Neural progenitor cell (in vitro differentiated cells): ENCODE results near the gene P2RY6.

Experiments used
- EZH2phosphoT487 ChIP-seq: fragments of 200-600 bp; sonication (generic); IDR thresholded peaks from 2 replicates; pipeline ENCODE4 v1.6.1; 2017; ENCODE audit warnings: antibody characterized with exemption
- TF ChIP-seq, protein P1 (sequence below): fragments of 200-600 bp; sonication (generic); IDR thresholded peaks from 2 replicates; pipeline ENCODE4 v1.5.1; 2017; ENCODE audit warnings: antibody characterized with exemption, mild to moderate bottlenecking

DNA sequence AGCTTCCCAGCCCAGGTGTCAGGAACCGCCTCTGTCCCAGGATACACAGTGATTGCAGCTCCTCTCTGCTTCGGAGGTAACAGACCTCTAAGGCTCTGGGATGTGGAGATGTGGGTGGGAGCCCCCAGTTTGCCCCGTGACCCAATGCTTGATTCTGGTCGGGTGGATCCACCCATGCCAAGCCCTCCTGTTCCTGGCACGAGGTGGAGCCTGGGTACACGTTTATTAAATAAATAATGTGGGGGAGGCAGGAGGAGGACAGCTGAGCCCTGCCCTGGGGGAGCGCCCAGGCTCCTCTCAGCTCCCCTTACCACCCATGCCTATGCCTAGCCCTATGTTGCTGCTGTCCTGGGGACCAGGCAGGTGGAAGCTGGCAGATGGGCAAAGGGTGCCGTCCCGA is 52.0 kb downstream of the P2RY6 start:
- TF ChIP-seq, protein P1, sequence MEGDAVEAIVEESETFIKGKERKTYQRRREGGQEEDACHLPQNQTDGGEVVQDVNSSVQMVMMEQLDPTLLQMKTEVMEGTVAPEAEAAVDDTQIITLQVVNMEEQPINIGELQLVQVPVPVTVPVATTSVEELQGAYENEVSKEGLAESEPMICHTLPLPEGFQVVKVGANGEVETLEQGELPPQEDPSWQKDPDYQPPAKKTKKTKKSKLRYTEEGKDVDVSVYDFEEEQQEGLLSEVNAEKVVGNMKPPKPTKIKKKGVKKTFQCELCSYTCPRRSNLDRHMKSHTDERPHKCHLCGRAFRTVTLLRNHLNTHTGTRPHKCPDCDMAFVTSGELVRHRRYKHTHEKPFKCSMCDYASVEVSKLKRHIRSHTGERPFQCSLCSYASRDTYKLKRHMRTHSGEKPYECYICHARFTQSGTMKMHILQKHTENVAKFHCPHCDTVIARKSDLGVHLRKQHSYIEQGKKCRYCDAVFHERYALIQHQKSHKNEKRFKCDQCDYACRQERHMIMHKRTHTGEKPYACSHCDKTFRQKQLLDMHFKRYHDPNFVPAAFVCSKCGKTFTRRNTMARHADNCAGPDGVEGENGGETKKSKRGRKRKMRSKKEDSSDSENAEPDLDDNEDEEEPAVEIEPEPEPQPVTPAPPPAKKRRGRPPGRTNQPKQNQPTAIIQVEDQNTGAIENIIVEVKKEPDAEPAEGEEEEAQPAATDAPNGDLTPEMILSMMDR, result no peak
- TF ChIP-seq EZH2phosphoT487, result no peak
